Psoas muscle (tissue), 8 donors: ENCODE results near the gene RAPH1. TPM values are rescaled to one million over a fixed set of nuclear protein-coding genes. Genes with fewer than 3 reads are reported as not detected.

Source experiments
- ATAC-seq, 4 donors: fragments of 200-7000 bp; cut with Tn5 transposase; one replicate each; pipeline ENCODE4 v1.9.1; 2020; ENCODE audit warnings: moderate library complexity in 3 of 4, mild to moderate bottlenecking in 2 of 4
- DNase-seq, 2 donors: peaks; one replicate each; pipeline ENCODE4 v3.0.0-alpha.2; 2020
- H3K27ac ChIP-seq: fragments of 200-600 bp; one replicate; pipeline ENCODE4 v1.8.0; 2022
- H3K27me3 ChIP-seq, 3 donors: fragments of 200-600 bp in 1 of 3; one replicate each; pipeline versions ENCODE4 v1.6.1 to v1.8.0; 2013 to 2022; ENCODE audit warnings: low read length in 2 of 3, mild to moderate bottlenecking in 2 of 3, moderate library complexity in 1 of 3; ENCODE audit not compliant: insufficient read depth in 3 of 3
- H3K36me3 ChIP-seq, 2 donors: fragments of 200-600 bp in 1 of 2; one replicate each; pipeline versions ENCODE4 v1.6.1 to v1.8.0; 2013 to 2022; ENCODE audit warnings: low read depth in 1 of 2, mild to moderate bottlenecking in 1 of 2, moderate library complexity in 1 of 2; ENCODE audit not compliant: insufficient read depth in 1 of 2
- H3K4me1 ChIP-seq: fragments of 200-600 bp; one replicate; pipeline ENCODE4 v1.8.0; 2022
- H3K4me3 ChIP-seq: fragments of 200-600 bp; one replicate; pipeline ENCODE4 v1.8.0; 2022; ENCODE audit warnings: mild to moderate bottlenecking
- H3K9me3 ChIP-seq: fragments of 200-600 bp; one replicate; pipeline ENCODE4 v1.8.0; 2022
- WGBS, 3 donors: extraction: QIAGEN DNeasy Blood & Tissue Kit; methylation state at CpG; one replicate each; pipeline versions ENCODE4 v1.1.6 to v1.1.7; 2013; 5-methylcytosine and 5-hydroxymethylcytosine counted together
- intact Hi-C, 2 donors: fragments of 100-400 bp; cut with DNase I; formaldehyde crosslinking; loops; one replicate each; pipeline versions ENCODE4 v1.11.0 to v1.14.2; 2022
- polyA plus RNA-seq, 3 donors: library from polyadenylated mRNA; stranded (reverse); fragments of 200-250 nt; gene quantifications; one replicate each; pipeline ENCODE4 v1.2.3, GENCODE V29; 2013
- total RNA-seq, 4 donors: library from RNA; stranded (reverse); fragmentation: NEBNext Ultra II Directional in 2 of 4; extraction: Animal tissue kit (Norgen Biotek cat#: 25700) in 2 of 4; gene quantifications; one replicate each; pipeline versions ENCODE4 v1.2.1 to v1.2.4, GENCODE V29; 2021 to 2023
- TF ChIP-seq, protein P1 (sequence below): fragments of 200-600 bp; IDR thresholded peaks from one replicate; pipeline ENCODE4 v1.8.0; 2022; ENCODE audit warnings: antibody characterized with exemption
- donor health status: healthy with polysubstance abuse.
- donor health status: DM: no; HTN: no; CAD: no; lungs with moderate emphysema.
- donor health status: Bipolar disorder and iron deficiency.
- donor health status: healthy.
- donor health status: DM: yes; HTN: yes; CAD: no.
- donor health status: DM: no; HTN: no; CAD: no.
- donor health status: DM: no; HTN: no; CAD: no.
- donor health status: DM: yes; HTN: yes; CAD: no.

RAPH1 gene
- total and polyA plus RNA-seq, 7 donors: 4.3 to 47.6 (median 21.9) TPM

DNA sequence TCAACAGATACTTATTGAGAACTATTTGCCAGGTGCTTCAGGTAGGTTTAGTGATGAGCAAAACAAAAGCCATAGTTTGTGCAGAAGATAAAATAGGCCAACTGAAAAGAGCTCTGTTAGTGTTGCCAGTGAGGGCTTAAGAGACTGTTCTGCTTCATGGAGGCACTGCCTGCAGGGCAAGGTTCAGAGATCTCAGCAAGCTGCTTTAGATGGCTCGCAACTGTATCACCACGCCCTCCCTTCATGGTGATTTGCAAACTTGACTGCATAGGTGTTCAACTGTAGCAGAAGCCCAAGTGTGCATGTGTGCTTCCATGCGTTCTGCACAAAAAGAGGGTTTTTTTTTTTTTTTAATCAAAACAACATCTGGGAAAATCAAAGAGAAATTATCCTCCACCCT lies 84.5 kb downstream of the RAPH1 start:
- H3K27me3 ChIP-seq: no peaks in the 10 kb centered on the region
- H3K27ac ChIP-seq: no peak overlapping the region
- H3K36me3 ChIP-seq: peaks cover 11 to 96% of the 10 kb centered on the region in 2 donors
- H3K4me3 ChIP-seq: no peak overlapping the region
- DNase-seq: no peak
- 88 to 97% (median 91%) methylated on average over 3 of the region's 3 CpGs for WGBS, 3 donors
- intact Hi-C loops: loop anchor here in 1 of 2 donors (5.0 to 10.0 kb wide), 2 partner anchors 216 to 1948 kb away; partner anchors contain the start of gene CYP20A1
- TF ChIP-seq, protein P1, sequence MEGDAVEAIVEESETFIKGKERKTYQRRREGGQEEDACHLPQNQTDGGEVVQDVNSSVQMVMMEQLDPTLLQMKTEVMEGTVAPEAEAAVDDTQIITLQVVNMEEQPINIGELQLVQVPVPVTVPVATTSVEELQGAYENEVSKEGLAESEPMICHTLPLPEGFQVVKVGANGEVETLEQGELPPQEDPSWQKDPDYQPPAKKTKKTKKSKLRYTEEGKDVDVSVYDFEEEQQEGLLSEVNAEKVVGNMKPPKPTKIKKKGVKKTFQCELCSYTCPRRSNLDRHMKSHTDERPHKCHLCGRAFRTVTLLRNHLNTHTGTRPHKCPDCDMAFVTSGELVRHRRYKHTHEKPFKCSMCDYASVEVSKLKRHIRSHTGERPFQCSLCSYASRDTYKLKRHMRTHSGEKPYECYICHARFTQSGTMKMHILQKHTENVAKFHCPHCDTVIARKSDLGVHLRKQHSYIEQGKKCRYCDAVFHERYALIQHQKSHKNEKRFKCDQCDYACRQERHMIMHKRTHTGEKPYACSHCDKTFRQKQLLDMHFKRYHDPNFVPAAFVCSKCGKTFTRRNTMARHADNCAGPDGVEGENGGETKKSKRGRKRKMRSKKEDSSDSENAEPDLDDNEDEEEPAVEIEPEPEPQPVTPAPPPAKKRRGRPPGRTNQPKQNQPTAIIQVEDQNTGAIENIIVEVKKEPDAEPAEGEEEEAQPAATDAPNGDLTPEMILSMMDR: no peak
- H3K9me3 ChIP-seq: no peaks in the 10 kb centered on the region
- ATAC-seq: no peak
- H3K4me1 ChIP-seq: no peaks in the 10 kb centered on the region

DNA sequence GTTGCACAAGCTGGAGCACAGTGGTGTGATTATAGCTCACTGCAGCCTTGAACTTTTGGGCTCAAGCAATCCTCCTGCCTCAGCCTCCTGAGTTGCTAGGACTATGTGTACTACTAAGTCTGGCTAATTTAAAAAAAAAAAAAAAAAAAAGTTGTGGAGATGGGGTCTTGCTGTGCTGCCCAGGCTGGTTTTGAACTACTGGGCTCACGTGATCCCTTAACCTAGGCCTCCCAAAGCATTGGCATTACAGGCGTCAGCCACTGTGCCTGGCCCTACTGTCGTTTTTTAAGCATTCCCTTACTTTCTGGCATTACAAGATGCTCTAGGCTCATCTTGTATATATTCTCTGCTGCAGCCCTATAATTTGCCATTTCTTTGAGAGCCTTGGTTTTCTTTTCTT lies 88.3 kb downstream of the RAPH1 start:
- Histone ChIP-seq H3K9me3 (no peaks in the 10 kb centered on the region), H3K4me3 (no peak overlapping the region), H3K4me1 (no peaks in the 10 kb centered on the region), H3K27ac (no peak overlapping the region), H3K27me3 (no peaks in the 10 kb centered on the region), H3K36me3 (peaks cover 8 to 96% of the 10 kb centered on the region in 2 donors)
- DNase-seq (no peak), ATAC-seq (no peak)
- 93 to 95% (median 95%) methylated on average over 3 of the region's 3 CpGs for WGBS, 3 donors
- TF ChIP-seq, protein P1: no peak
- intact Hi-C loops: no loop called here

DNA sequence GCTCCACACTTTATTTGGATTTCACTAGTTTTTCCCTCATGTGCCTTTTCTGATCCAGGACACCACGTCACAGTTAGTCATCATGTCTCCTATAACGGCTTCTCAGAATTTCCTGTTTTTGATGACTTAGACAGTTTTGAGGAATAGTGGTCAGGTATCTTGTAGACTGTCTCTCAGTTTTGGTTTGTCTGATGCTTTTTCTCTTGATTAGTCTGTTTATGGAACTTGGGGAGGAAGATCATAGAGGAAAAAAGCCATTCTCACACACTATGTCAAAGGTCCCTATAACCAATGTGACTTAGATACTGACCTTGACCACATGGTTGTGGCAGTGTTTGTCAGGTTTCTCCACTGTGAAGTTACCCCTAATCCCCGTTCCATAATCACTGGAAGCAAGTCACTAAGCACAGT lies 89.0 kb downstream of the RAPH1 start:
- TF ChIP-seq, protein P1: no peak
- Histone ChIP-seq H3K4me1 (no peaks in the 10 kb centered on the region), H3K9me3 (no peaks in the 10 kb centered on the region), H3K36me3 (peaks cover 4 to 94% of the 10 kb centered on the region in 2 donors), H3K4me3 (no peak overlapping the region), H3K27ac (no peak overlapping the region), H3K27me3 (no peaks in the 10 kb centered on the region)
- ATAC-seq (no peak), DNase-seq (no peak)
- WGBS, 3 donors: 79 to 91% (median 86%) methylated on average over 3 of the region's 3 CpGs
- intact Hi-C loops: no loop called here

DNA sequence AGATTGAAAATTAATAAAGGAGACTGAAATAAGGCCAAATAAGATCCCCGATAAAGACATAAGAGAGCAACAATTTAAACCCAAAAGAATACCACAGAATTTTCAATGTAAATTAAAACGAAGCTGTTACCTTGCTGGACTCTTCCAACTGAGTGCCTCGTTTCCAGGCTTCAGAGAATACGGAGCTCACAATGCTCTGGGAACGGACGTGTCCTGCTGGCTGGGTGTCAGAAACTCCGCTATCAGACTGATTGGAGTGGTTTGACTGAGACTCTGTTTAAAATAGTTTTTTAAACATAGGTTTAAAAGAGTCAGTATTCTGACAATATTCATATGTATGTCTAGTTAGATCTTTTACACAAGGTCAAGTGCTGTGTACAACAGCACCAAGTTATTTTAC lies 90.4 kb downstream of the RAPH1 start:
- no peak for DNase-seq
- H3K36me3 ChIP-seq: peaks cover 4 to 85% of the 10 kb centered on the region in 2 donors
- no peaks in the 10 kb centered on the region for H3K27me3 ChIP-seq
- ATAC-seq: no peak
- H3K4me1 ChIP-seq: no peaks in the 10 kb centered on the region
- WGBS, 3 donors: 49 to 71% (median 57%) methylated on average over 7 of the region's 7 CpGs
- TF ChIP-seq, protein P1: no peak
- intact Hi-C loops: no loop called here
- no peak overlapping the region for H3K4me3 ChIP-seq
- H3K27ac ChIP-seq: no peak overlapping the region
- no peaks in the 10 kb centered on the region for H3K9me3 ChIP-seq

DNA sequence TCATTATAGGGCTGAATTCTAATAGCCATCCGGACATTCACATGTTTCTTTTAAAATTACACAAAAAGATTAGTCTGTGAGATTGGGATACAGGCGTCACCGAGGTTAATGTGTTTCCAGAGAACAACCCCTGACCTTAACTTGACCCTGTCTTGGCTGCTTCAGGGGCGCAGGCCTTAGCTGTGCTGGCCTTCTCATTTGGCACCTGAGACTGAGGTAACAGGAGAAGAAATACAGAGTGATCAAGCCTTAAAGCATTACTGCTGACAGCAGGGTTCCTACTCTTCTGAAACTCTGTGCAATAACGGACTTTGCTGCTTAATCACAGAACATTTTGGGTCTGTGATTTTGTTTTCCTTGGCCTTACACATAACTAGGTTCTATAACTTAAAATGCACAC lies 92.6 kb downstream of the RAPH1 start:
- 15 to 26% (median 19%) methylated on average over 5 of the region's 5 CpGs for WGBS, 3 donors
- TF ChIP-seq, protein P1: no peak
- no peak overlapping the region for H3K4me3 ChIP-seq
- ATAC-seq (peak; percentile 70 to 95 (median 88)), DNase-seq (no peak)
- H3K36me3 ChIP-seq: peaks cover 8 to 83% of the 10 kb centered on the region in 2 donors
- no peaks in the 10 kb centered on the region for H3K9me3 ChIP-seq
- H3K27ac ChIP-seq: no peak overlapping the region
- intact Hi-C loops: no loop called here
- no peaks in the 10 kb centered on the region for H3K4me1 ChIP-seq
- no peaks in the 10 kb centered on the region for H3K27me3 ChIP-seq
